DOHH2 (cell line): ENCODE results near the gene ATP2A2.

Experiments
- H3F3A ChIP-seq: fragments of 200-600 bp; sonication (generic), shearing (Covaris generic); 2 replicates; pipeline ENCODE4 v1.6.0; 2016; ENCODE audit warnings: antibody characterized with exemption, mild to moderate bottlenecking; ENCODE audit not compliant: control insufficient read depth, insufficient read depth
- H3K27ac ChIP-seq: fragments of 200-600 bp; sonication (generic); 2 replicates; pipeline ENCODE4 v1.5.1; 2014; ENCODE audit warnings: low read depth, mild to moderate bottlenecking, low read length, moderate library complexity
- H3K27me3 ChIP-seq: fragments of 200-600 bp; sonication (generic); 2 replicates; pipeline ENCODE4 v1.6.1; 2014; ENCODE audit warnings: mild to moderate bottlenecking, low read length, mixed read lengths; ENCODE audit not compliant: control insufficient read depth
- H3K36me3 ChIP-seq: fragments of 200-600 bp; sonication (generic); 2 replicates; pipeline ENCODE4 v1.6.1; 2014; ENCODE audit warnings: mild to moderate bottlenecking, low read length, moderate library complexity, mixed read lengths; ENCODE audit not compliant: control insufficient read depth
- H3K4me1 ChIP-seq: fragments of 200-600 bp; sonication (generic); 2 replicates; pipeline ENCODE4 v1.6.1; 2014; ENCODE audit warnings: mild to moderate bottlenecking, low read length, mixed read lengths; ENCODE audit not compliant: control insufficient read depth
- H3K4me2 ChIP-seq: fragments of 200-600 bp; sonication (generic); 2 replicates; pipeline ENCODE4 v1.6.0; 2014; ENCODE audit warnings: mild to moderate bottlenecking, low read length, moderate library complexity
- H3K4me3 ChIP-seq: fragments of 200-600 bp; sonication (generic); 2 replicates; pipeline ENCODE4 v1.5.1; 2014; ENCODE audit warnings: mild to moderate bottlenecking, low read length, mixed read lengths
- H3K79me2 ChIP-seq: fragments of 200-600 bp; sonication (generic); 2 replicates; pipeline ENCODE4 v1.6.1; 2014; ENCODE audit warnings: mild to moderate bottlenecking, low read length, mixed read lengths; ENCODE audit not compliant: control insufficient read depth
- H3K9me2 ChIP-seq: fragments of 200-600 bp; sonication (generic); replicated peaks from 2 replicates; pipeline ENCODE4 v1.6.1; 2014; ENCODE audit warnings: mild to moderate bottlenecking, low read length, mixed read lengths; ENCODE audit not compliant: control insufficient read depth
- H3K9me3 ChIP-seq: fragments of 200-600 bp; sonication (generic); 2 replicates; pipeline ENCODE4 v1.6.1; 2014; ENCODE audit warnings: antibody characterized with exemption, low read length, mixed read lengths; ENCODE audit not compliant: control insufficient read depth, insufficient read depth
- H4K20me1 ChIP-seq: fragments of 200-600 bp; sonication (generic); 2 replicates; pipeline ENCODE4 v1.6.0; 2014; ENCODE audit warnings: low read depth, mild to moderate bottlenecking, antibody characterized with exemption, low read length, moderate library complexity; ENCODE audit not compliant: control insufficient read depth, insufficient read depth
- EZH2phosphoT487 ChIP-seq: fragments of 200-600 bp; sonication (generic); IDR thresholded peaks from 2 replicates; pipeline ENCODE4 v1.6.1; 2017; ENCODE audit warnings: borderline replicate concordance, mild to moderate bottlenecking, antibody characterized with exemption, low read length, moderate library complexity, mixed read lengths
- TF ChIP-seq, protein P1 (sequence below): fragments of 200-600 bp; sonication (generic); IDR thresholded peaks from one replicate; pipeline ENCODE4 v1.5.1; 2014; ENCODE audit warnings: antibody characterized with exemption, mild to moderate bottlenecking, low read depth, low read length; ENCODE audit not compliant: poor library complexity, severe bottlenecking

Gene ATP2A2

DNA sequence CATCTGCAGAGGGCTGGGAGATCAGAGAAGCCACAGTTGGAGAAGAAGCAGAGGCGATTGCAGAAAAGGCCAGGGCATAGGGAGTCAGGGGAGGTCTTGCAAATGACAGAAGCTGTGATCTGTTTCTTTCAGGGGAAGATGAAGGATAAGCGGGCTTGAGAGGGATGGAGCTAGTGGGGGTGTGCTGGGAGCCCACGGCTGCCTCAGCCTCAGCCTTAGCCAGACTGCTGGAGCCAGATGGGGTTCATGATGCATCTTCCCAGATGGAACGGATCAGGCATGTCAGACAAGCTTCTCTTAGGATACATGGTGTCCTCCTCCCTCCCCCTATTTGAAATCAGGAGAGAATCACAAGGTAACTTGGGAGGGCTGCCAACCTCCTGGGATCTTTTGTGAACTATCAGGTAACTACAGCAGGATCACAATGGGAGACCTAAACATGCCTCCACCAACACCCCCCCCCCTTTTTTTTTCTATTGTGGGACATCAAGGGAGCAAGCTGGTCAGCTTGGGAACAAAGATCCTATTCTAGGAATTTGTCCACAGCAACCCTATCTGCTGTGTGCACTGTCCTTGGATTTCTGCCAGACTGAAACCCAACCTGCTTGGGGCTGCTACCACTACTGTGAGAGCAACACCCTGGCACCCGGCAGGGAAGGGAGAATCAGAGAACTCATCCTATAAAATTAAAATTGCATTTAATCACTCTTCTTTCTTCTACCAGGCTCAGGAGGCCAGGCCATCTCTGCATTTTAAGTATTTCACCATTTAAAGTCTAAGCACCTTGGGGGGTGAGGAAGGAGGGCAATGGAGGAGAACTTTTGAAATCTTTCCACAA, 10.7 kb upstream of the ATP2A2 start:
- Histone ChIP-seq H3K27me3 (peaks cover 18% of the 10 kb centered on the region), H4K20me1 (no peaks in the 10 kb centered on the region), H3K27ac (no peak overlapping the region), H3K4me2 (no peak overlapping the region), H3K9me3 (no peaks in the 10 kb centered on the region), H3F3A (no peaks in the 10 kb centered on the region), H3K79me2 (no peaks in the 10 kb centered on the region), H3K9me2 (no peaks in the 10 kb centered on the region), H3K4me1 (no peaks in the 10 kb centered on the region; the same call in 1 of the 2 replicates), H3K4me3 (no peak overlapping the region), H3K36me3 (no peaks in the 10 kb centered on the region)
- TF ChIP-seq, protein P1, sequence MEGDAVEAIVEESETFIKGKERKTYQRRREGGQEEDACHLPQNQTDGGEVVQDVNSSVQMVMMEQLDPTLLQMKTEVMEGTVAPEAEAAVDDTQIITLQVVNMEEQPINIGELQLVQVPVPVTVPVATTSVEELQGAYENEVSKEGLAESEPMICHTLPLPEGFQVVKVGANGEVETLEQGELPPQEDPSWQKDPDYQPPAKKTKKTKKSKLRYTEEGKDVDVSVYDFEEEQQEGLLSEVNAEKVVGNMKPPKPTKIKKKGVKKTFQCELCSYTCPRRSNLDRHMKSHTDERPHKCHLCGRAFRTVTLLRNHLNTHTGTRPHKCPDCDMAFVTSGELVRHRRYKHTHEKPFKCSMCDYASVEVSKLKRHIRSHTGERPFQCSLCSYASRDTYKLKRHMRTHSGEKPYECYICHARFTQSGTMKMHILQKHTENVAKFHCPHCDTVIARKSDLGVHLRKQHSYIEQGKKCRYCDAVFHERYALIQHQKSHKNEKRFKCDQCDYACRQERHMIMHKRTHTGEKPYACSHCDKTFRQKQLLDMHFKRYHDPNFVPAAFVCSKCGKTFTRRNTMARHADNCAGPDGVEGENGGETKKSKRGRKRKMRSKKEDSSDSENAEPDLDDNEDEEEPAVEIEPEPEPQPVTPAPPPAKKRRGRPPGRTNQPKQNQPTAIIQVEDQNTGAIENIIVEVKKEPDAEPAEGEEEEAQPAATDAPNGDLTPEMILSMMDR: no peak
- no peak for TF ChIP-seq EZH2phosphoT487

GRCh38 chr12:110271015-110271414, 10.0 kb upstream of the ATP2A2 start:
- Histone ChIP-seq H3K9me2 (no peaks in the 10 kb centered on the region), H3K27me3 (peaks cover 18% of the 10 kb centered on the region), H4K20me1 (no peaks in the 10 kb centered on the region), H3F3A (no peaks in the 10 kb centered on the region), H3K4me1 (no peaks in the 10 kb centered on the region; the same call in 1 of the 2 replicates), H3K79me2 (no peaks in the 10 kb centered on the region), H3K36me3 (no peaks in the 10 kb centered on the region), H3K4me3 (no peak overlapping the region), H3K27ac (no peak overlapping the region), H3K4me2 (no peak overlapping the region), H3K9me3 (no peaks in the 10 kb centered on the region)
- TF ChIP-seq, protein P1: no peak
- no peak for TF ChIP-seq EZH2phosphoT487

- Histone ChIP-seq H3K9me3 (no peaks in the 10 kb centered on the region), H3K79me2 (peaks cover 13% of the 10 kb centered on the region), H3K4me3 (no peak overlapping the region), H3K4me1 (peaks cover 15% of the 10 kb centered on the region), H3K4me2 (no peak overlapping the region), H3K9me2 (no peaks in the 10 kb centered on the region), H4K20me1 (peaks cover 5% of the 10 kb centered on the region; the same call in 1 of the 2 replicates), H3K27ac (no peak overlapping the region), H3K27me3 (no peaks in the 10 kb centered on the region), H3K36me3 (peaks cover 12% of the 10 kb centered on the region), H3F3A (peaks cover 4% of the 10 kb centered on the region; the same call in 1 of the 2 replicates)
- no peak for TF ChIP-seq EZH2phosphoT487
- TF ChIP-seq, protein P1: no peak
These were observed 3.4 kb upstream of the ATP2A2 start for GRCh38 chr12:110277530-110278254.
